ENCODE results near the gene TRIP4.
A peak's percentile ranks its signal among the peaks of the same experiment; 100 is the strongest.
"Not testable (repeated sequence)": the region's sequence is repeated elsewhere in the genome, so short reads cannot be mapped to it uniquely, and the experiment has no call there.

The TRIP4 gene

GRCh38 chr15:64464276-64465005 lies 76.8 kb downstream of the TRIP4 start:
- in situ Hi-C loops (cut with HindIII; ENCODE audit: low pct_ligation_motif_present, low pct_unique_long_range_greater_than_20kb, low sequenced_read_pairs), result no loop called here
- DNase-seq, result no peak

- DNase-seq, result no peak
- in situ Hi-C loops (cut with HindIII; ENCODE audit: low pct_ligation_motif_present, low pct_unique_long_range_greater_than_20kb, low sequenced_read_pairs), result no loop called here
Observed at GRCh38 chr15:64466408-64467141, 78.9 kb downstream of the TRIP4 start.

GRCh38 chr15:64472161-64472560 lies 84.5 kb downstream of the TRIP4 start:
- in situ Hi-C loops (cut with HindIII; ENCODE audit: low pct_ligation_motif_present, low pct_unique_long_range_greater_than_20kb, low sequenced_read_pairs), result no loop called here
- DNase-seq, result no peak

- DNase-seq, result no peak
- in situ Hi-C loops (cut with HindIII; ENCODE audit: low pct_ligation_motif_present, low pct_unique_long_range_greater_than_20kb, low sequenced_read_pairs), result no loop called here
Observed at GRCh38 chr15:64474846-64475245, 87.2 kb downstream of the TRIP4 start.

DNA sequence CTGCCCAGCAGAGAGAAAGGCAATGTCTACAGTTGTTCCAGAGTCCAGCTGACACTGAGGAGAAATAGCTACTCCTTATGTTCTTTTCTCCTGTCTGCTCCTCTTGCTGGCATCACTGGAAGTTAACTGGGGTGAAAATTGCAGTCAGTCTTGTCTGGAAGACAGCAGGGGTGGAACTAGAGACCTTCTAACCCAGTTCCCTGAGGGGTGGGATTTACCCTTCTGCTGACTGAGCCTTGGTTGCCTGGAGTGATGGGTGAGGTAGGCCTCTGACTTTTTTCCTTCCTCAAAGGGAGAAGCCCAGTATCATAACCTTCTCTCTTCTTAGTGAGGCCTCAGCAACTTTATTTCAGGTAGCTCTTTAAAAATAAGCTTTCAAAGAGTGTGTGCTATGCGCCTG lies 88.9 kb downstream of the TRIP4 start:
- in situ Hi-C loops (cut with HindIII; ENCODE audit: low pct_ligation_motif_present, low pct_unique_long_range_greater_than_20kb, low sequenced_read_pairs), result no loop called here

DNA sequence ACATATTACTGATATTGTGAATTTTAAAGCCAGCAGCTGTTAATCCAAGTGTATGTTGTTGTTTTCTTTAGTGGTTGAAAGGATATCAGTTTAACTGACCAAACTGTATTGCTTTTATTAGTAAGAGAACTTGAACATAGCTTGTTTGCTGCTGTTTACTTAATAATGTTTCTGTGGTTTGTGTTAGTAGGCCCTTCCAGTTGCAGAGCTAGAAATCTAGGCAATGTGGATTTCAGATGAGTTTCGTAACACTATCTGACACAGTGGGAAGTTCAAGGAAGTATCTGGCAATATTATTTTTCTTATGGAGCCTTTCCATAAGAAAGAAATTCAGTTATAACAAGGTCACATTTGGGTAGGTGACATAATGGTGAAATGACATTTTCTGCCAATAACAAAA lies 91.2 kb downstream of the TRIP4 start:
- in situ Hi-C loops (cut with HindIII; ENCODE audit: low pct_ligation_motif_present, low pct_unique_long_range_greater_than_20kb, low sequenced_read_pairs), result no loop called here
- DNase-seq, result no peak

More for the DNA sequence above, 88.9 kb downstream of the TRIP4 start:
- DNase-seq, result no peak

DNA sequence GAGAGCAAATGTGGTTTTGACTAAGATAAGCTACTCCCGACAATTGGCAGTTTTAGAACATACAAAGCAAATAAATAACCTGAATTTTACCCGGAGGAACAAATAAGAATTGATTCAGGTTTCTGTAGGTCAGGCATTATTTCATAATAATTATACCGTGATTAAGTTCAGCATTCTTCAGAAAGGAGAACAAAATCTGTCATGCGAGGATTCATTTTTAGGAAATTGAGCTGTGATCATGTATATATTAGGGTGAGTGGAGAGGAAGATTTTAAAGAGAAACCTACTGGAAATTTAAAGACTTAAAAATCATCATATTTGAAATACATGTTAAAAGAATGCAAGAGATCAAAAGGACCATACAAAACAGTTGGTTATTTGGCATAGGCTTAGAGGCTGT lies 93.3 kb downstream of the TRIP4 start:
- in situ Hi-C loops (cut with HindIII; ENCODE audit: low pct_ligation_motif_present, low pct_unique_long_range_greater_than_20kb, low sequenced_read_pairs), result no loop called here
- no peak for DNase-seq

DNA sequence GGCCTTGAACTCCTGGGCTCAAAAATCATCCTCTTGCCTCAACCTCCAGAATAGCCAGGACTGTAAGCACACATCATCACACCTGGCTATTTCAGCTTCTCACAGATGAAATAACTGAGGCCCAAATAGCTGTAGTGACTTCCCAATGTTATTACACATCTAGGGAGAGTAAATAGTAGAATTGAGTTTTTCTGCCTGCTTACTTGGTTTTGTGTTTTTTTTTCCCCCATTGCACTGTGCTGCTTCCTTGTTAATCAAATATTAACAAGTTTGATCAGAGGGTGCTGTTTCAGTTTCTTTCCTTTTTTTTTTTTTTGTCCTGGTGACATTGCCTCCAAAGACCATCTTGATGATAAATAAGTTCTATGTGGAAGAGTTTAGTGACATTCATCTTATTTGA lies 96.1 kb downstream of the TRIP4 start:
- DNase-seq, result no peak
- in situ Hi-C loops (cut with HindIII; ENCODE audit: low pct_ligation_motif_present, low pct_unique_long_range_greater_than_20kb, low sequenced_read_pairs), result no loop called here

- no peak for DNase-seq
- in situ Hi-C loops (cut with HindIII; ENCODE audit: low pct_ligation_motif_present, low pct_unique_long_range_greater_than_20kb, low sequenced_read_pairs), result no loop called here
Observed at GRCh38 chr15:64485796-64486195, 98.2 kb downstream of the TRIP4 start.

- no peak for DNase-seq
- in situ Hi-C loops (cut with HindIII; ENCODE audit: low pct_ligation_motif_present, low pct_unique_long_range_greater_than_20kb, low sequenced_read_pairs), result no loop called here
Observed at GRCh38 chr15:64490598-64491259, 103.1 kb downstream of the TRIP4 start.

GRCh38 chr15:64493641-64494040 lies 106.0 kb downstream of the TRIP4 start:
- in situ Hi-C loops (cut with HindIII; ENCODE audit: low pct_ligation_motif_present, low pct_unique_long_range_greater_than_20kb, low sequenced_read_pairs), result no loop called here
- DNase-seq, result peak; percentile 12

GRCh38 chr15:64495968-64496367 lies 108.3 kb downstream of the TRIP4 start:
- in situ Hi-C loops (cut with HindIII; ENCODE audit: low pct_ligation_motif_present, low pct_unique_long_range_greater_than_20kb, low sequenced_read_pairs); DNase-seq: not testable (repeated sequence)

GRCh38 chr15:64500695-64501395 lies 113.2 kb downstream of the TRIP4 start:
- no peak for DNase-seq
- in situ Hi-C loops (cut with HindIII; ENCODE audit: low pct_ligation_motif_present, low pct_unique_long_range_greater_than_20kb, low sequenced_read_pairs), result no loop called here

GRCh38 chr15:64501396-64501715 lies 113.7 kb downstream of the TRIP4 start:
- no peak for DNase-seq
- in situ Hi-C loops (cut with HindIII; ENCODE audit: low pct_ligation_motif_present, low pct_unique_long_range_greater_than_20kb, low sequenced_read_pairs), result no loop called here

DNA sequence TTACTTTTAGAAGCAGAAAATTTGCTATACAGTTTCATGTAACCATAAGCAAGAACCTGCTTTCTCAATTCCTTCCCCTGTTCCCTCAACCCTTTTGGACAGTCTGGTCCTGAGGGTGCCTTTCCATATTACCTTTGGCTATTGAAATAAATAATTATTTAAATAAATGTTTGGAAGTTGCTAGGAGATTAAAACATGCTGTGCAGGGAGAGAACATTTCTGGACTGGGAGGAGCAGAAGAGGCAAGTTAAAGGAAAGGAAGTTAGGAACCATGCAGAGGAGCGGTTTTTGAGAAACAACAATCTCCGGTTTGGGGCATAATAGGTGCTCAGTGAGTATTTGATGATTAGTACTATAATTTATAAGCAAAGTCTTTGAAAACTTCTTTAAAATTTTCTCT lies 114.5 kb downstream of the TRIP4 start:
- in situ Hi-C loops (cut with HindIII; ENCODE audit: low pct_ligation_motif_present, low pct_unique_long_range_greater_than_20kb, low sequenced_read_pairs), result no loop called here
- DNase-seq, result no peak

GRCh38 chr15:64502551-64502950 lies 114.9 kb downstream of the TRIP4 start:
- in situ Hi-C loops (cut with HindIII; ENCODE audit: low pct_ligation_motif_present, low pct_unique_long_range_greater_than_20kb, low sequenced_read_pairs), result no loop called here
- no peak for DNase-seq

- DNase-seq, result no peak
- in situ Hi-C loops (cut with HindIII; ENCODE audit: low pct_ligation_motif_present, low pct_unique_long_range_greater_than_20kb, low sequenced_read_pairs), result no loop called here
Observed at GRCh38 chr15:64503197-64503596, 115.6 kb downstream of the TRIP4 start.

- no peak for DNase-seq
- in situ Hi-C loops (cut with HindIII; ENCODE audit: low pct_ligation_motif_present, low pct_unique_long_range_greater_than_20kb, low sequenced_read_pairs), result no loop called here
Observed at GRCh38 chr15:64503640-64504039, 116.0 kb downstream of the TRIP4 start.

All from ACHN (cell line).